22Rv1 (cell line): ENCODE results near the gene ERMN.
"Not testable (repeated sequence)": the region's sequence is repeated elsewhere in the genome, so short reads cannot be mapped to it uniquely, and the experiment has no call there.

Source experiments
- H3K27ac ChIP-seq: fragments of 450-650 bp; 2 replicates; pipeline ENCODE4 v1.5.1; 2017
- ZFX ChIP-seq: fragments of 450-650 bp; IDR thresholded peaks from 2 replicates; pipeline ENCODE4 v1.6.1; 2017; ENCODE audit warnings: antibody characterized with exemption, borderline replicate concordance
- TF ChIP-seq, protein P1 (sequence below): fragments of 450-650 bp; IDR thresholded peaks from 2 replicates; pipeline ENCODE4 v1.5.1; 2017; ENCODE audit warnings: mild to moderate bottlenecking

ERMN gene

GRCh38 chr2:157359628-157360027, 34.0 kb upstream of the ERMN start:
- TF ChIP-seq, protein P1, sequence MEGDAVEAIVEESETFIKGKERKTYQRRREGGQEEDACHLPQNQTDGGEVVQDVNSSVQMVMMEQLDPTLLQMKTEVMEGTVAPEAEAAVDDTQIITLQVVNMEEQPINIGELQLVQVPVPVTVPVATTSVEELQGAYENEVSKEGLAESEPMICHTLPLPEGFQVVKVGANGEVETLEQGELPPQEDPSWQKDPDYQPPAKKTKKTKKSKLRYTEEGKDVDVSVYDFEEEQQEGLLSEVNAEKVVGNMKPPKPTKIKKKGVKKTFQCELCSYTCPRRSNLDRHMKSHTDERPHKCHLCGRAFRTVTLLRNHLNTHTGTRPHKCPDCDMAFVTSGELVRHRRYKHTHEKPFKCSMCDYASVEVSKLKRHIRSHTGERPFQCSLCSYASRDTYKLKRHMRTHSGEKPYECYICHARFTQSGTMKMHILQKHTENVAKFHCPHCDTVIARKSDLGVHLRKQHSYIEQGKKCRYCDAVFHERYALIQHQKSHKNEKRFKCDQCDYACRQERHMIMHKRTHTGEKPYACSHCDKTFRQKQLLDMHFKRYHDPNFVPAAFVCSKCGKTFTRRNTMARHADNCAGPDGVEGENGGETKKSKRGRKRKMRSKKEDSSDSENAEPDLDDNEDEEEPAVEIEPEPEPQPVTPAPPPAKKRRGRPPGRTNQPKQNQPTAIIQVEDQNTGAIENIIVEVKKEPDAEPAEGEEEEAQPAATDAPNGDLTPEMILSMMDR, result no peak
- no peak for TF ChIP-seq ZFX
- no peak overlapping the region for H3K27ac ChIP-seq

DNA sequence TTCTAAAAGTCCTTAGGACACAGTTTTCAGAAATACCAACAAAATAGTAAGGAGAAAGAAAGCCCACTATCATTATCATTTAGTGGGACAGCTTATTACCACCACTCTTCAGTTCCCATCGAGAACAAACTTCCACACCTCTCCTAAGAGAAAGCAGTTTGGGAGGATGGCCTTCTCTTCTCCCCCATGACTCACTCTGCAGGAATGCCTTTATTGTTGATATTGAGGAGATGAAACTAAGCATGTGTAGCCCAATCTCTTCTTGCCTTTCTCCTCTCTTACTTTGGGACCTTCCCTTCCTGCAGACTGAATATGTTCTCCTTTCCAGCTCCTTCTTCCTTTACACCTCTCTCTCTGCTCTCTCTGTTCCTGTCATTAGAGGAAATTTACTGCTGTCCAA, 30.0 kb upstream of the ERMN start:
- TF ChIP-seq ZFX, result no peak
- TF ChIP-seq, protein P1, result no peak
- H3K27ac ChIP-seq, result no peak overlapping the region

DNA sequence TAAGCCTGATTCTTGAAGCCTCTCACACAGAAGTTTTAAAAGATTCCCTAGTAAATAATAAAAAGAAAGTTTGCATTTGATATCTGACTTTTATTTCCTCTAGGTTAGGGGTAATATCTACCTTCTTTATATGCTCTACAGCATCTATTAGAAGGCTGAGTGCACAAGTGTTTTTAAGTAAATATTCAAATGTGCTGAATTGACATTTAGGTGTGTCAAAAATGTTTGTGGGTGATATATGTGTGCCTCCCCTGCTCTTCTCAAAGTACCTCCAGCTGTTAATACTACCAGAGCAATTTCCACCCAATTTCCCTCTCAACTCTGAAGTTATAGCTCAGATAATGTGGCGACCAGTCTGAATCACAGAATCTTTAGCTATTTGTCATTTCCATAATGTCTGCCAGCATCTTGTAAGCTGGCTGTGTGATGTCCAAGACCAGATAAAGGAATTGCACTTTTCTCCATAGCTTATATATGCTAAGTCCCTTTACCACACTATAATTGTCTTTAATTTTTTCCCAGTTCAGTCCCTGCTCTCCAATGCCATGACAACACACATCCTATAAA, 24.4 kb upstream of the ERMN start:
- H3K27ac ChIP-seq, result no peak overlapping the region
- TF ChIP-seq ZFX, result no peak

DNA sequence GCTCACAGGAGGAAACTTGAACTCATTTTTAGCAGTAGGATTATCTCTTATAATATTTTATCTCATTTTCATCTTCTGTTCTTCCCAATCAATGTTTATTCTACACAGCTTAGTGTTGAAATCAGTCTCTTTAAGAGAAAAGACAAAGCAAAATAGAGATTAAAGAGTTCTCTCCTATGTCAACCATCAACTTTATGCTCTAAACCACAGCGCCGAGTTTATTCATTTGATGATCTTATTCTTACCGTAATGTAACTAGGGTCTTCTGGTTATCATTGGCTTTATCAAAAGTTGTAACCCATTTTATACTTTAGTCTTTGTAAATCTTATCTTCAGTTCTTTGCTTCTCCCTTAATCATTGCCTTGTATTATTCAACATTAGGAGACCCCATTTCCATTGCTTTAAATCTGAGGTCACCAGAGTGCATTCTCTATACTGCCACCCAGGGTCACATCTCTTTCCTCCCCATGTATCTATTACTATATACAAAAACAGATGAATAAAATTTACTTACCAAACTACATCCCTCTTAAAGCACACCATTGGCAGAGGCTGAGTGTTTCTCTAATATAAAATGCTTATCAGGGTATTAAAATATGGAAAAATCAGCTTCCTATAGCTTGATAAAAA, 22.8 kb upstream of the ERMN start:
- TF ChIP-seq, protein P1, result no peak
- TF ChIP-seq ZFX, result no peak
- no peak overlapping the region for H3K27ac ChIP-seq

DNA sequence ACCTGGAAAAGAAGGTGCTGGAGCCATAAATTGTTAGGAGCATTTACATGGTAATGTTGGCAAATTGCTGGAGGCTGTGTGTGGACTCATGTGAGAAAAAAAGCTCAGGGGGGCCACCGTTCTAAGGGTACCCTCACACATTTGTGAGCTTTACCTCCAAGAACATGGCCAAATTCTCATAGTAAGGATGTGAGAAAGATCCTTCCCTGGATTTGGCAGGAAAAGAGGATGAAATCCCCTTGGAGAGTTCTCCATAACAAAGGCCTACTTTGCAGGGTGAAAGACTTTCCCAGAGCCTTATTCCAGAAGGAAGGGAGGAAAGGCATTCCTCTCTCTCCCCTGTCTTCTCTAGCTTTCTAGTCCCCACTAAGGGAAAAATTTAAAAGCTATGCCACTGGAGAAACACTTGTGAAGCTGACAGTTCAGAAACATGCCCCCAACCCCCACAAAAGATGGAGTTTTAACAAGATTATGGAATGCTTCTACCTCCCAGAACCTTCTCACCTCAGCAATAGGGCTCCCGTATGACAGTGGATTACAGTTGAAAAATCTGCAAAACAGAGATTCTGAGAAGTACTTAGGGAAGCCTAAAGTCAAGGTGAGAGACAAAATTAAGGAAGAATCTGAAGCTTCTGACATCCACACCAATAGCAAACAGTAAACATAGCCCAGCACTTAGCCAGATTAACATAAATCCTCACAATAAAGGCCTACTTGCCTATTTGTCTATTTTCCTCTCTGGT, 20.2 kb upstream of the ERMN start:
- H3K27ac ChIP-seq, result no peak overlapping the region
- no peak for TF ChIP-seq ZFX
- TF ChIP-seq, protein P1, result no peak

DNA sequence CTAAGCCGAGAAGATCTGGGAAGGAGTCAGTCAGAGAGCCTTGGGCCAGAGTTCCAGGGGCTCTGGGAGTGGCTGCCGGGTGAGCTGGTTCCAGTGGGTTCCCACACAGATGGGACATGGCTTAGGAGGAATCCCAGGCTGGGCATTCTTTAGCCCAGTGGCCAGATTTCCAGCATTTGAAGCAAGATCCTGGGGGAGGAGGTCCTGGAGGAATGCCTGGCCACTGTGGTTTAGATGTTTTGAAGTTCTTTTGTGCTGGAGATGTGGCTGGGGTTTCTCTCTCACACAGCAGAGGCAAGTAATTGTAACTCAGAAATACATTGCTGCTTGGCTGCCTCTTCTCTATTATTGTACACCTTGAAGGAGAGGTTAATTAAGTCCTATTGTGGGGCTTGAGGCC, 15.8 kb upstream of the ERMN start:
- not testable (repeated sequence) for H3K27ac ChIP-seq

- TF ChIP-seq, protein P1, result no peak
- no peak for TF ChIP-seq ZFX
Observed at GRCh38 chr2:157339965-157340655, 14.5 kb upstream of the ERMN start.

GRCh38 chr2:157337978-157338377, 12.4 kb upstream of the ERMN start:
- no peak for TF ChIP-seq ZFX
- TF ChIP-seq, protein P1, result no peak
- no peak overlapping the region for H3K27ac ChIP-seq

More at GRCh38 chr2:157339965-157340655, 14.5 kb upstream of the ERMN start:
- no peak overlapping the region for H3K27ac ChIP-seq
